HG03521 (cell line): ENCODE results near the gene TBX3.

Experiments
- ATAC-seq: cut with Tn5 transposase; IDR thresholded peaks from one replicate; pipeline ENCODE4 v1.9.1; 2021; ENCODE audit warnings: mild to moderate bottlenecking, moderate library complexity; ENCODE audit not compliant: unreplicated experiment

TBX3 gene

DNA sequence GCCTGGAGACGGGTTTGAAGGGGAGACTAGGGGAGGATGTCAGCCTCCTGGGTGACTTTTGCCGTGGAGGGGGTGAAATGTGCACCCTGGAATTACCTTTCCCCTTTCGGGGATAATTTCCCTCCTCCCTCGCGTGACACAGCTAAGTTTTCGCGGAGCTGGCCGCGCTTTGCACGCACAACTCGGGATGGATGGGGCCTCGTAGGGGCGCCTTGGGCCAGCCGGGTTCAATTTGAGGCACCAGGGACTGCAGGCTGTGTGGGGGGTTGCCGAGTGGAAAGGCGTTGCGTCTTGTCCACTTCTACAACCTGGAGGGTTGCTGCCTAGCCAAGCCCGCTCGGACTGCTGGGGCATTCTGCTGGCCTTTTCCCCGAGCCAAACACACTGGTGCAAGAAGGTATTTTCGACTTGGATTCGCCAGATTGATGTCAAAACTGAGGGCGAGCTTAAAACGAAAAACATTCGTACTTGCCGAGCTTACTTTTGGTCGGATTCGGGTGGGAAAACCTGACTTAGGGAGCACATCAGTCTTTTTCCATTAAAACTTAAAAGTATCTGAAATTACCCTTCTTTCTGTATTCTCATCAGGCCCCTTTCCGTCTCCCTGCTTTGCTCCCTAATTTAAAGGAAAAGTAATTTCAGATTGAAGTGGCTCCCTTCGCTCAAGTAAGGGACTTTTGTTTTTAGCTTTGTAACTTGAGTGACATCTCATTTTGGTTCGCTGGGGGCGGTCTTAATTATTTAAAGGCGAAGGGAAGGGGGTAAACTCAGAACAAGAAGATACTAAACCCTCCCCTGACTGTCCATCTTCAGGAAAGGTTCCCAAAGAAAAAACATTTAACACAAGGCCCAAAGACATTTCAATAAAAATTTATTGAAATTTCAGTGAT is 14.3 kb downstream of the TBX3 start:
- no peak for ATAC-seq

DNA sequence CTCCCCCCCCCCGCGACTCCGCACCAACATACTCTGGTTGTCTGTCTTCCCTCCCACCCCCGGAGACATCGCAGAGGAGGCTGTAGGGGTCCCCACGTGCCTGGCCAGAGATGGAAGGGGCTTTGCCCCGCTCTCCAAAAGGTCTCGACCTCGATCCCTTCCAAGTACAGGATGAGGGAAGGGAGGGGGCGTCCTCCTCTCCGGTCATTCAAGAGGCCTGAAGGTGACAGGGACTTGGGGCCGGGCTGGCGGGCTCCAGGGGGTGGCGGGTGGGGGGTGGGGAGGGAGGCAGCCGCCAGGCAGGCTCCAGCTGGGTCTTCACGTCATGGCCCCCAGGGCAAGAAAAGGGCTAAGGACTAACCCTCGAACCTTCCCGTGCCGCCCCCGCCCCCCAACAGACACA is 15.1 kb downstream of the TBX3 start:
- ATAC-seq = no peak

DNA sequence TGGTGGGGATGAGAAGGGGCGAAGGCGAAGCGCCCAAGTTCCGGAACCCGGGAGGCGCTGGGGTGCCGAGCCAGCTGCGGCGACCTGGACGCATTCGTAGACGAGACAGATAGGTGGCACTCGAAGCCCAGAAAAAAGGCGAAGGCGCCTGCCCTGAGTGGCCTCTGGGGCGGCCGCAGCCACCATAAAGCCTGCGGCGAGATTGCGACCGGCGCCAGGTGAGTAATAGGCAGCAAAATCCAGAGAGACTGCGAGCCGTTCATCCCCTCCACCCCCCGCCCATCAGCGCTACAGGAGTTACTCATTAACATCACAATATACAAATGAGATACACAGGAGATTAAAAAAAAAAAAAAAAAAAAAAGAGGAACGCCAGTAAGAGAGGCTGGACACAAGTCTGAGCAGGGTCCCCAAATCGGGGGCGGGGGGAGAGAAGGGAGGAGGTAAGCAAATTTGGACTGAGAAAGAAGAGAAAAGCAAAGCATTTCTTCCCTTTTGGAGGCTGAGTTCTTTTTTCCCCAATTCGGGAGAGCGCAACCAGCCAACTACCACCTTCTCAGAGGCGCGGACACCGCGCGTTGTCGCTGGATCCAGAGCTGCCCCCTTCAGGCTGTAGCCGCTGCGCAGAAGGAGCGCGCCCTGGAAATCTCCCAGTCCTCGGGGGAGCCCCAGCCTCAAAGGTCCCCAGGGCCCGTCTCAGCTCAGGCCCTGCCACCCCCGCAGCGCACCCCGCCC is 15.7 kb downstream of the TBX3 start:
- ATAC-seq = no peak

DNA sequence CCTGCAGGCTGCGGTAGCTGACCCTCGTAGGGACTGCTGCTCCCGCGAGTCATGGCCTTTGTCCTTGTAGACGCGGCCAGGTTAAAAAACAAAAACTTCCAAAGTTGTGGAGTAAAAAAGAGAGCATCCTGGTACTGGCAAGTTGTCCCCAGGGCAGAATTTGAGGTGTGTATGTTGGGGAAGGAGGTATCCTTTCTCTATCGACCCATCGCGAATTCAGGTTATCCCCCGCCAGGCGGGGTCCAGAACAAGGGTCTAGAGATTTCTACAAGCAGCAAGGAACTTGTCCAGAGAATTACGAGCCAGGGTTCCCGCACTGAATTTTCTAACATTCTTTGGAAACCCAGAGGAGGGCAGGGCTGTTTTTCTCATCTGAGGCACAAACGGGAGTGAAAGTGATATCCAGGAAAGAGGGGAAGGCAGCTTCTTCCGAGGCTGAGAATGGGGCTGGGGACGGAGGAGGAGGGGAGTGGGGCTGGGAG is 16.3 kb downstream of the TBX3 start:
- no peak for ATAC-seq

DNA sequence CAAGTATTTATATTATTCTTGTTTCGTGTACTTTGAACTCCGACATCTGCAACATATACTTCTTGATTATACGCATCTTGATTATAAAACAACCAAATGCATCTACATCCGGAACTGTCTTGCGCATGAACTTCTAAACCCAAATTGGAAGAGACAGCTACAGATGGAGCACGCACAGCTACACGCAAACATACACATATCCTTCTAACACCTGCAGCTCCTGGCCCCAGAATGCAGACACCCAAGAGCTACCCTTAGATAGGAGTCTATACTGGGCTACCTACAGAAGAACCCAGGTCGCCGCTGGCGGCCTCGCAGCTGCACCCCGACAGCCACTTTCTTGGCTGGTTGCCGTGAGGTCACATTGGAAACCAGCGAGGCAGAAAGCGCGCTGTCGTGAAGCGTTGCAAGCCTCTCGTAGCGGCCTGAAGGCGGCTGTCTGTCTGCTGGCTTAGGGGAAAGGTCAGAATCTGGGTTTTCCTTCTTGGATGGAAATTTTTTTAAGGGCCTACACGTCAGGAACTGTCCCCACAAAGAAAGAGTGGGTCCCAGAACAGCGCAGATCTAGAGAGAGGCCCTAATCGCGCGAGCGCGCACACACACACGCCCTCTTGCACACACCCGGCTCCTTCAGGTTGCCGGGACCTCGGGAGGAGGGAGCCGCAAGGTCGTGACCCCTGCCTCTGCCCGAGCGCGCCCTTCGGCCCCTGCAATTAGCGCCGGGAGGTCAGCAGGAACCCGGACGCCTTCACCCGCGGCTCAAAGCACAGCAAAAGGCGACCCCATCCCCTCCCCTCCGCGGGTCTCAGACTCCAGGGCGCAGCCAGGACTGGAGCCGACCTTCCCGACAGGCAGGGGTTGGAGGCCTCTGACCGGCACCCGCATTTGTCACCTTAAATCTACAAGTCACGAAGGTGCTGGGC is 17.0 kb downstream of the TBX3 start:
- ATAC-seq = no peak

DNA sequence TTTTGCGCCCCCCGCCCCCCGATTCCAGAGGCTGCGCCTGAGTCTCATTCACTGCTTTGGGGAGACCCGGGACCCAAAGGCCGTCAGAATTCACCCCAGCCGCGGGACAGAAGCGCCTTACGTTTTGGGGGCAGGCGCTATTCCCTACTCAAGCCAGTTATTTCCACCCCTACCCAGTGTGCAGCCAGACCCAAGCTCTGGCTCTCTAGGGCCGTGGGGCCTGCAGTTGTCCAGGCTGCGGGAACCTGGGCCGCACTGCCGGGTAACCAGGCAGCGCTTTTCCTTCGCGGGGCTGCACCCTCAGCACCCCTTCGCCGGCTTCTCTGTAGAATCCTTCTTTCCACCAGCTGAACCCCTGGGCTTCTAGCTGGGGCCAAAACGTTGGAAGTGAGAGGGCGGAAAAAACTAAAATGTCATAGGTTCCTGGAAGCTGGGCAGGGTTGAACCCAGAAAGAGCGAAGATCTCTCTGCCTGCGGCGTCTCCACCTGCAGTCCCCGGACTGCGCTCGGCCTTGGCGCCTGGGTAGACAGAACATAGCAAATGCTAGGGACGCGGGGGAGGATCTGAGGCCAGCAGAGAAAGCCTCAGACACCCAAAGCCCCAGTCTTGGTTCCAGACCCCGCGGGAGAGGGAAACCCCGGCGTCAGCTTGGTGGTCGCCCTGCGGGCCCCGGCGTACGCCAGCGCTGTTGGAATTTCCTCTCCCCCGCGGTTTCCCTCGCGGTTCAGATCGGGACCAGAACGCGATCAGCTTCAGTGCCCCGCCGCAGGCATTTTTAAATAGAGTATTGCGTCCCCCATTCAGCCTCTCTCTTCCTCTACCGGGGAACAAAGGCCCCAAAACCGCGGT is 18.3 kb downstream of the TBX3 start:
- ATAC-seq = no peak

DNA sequence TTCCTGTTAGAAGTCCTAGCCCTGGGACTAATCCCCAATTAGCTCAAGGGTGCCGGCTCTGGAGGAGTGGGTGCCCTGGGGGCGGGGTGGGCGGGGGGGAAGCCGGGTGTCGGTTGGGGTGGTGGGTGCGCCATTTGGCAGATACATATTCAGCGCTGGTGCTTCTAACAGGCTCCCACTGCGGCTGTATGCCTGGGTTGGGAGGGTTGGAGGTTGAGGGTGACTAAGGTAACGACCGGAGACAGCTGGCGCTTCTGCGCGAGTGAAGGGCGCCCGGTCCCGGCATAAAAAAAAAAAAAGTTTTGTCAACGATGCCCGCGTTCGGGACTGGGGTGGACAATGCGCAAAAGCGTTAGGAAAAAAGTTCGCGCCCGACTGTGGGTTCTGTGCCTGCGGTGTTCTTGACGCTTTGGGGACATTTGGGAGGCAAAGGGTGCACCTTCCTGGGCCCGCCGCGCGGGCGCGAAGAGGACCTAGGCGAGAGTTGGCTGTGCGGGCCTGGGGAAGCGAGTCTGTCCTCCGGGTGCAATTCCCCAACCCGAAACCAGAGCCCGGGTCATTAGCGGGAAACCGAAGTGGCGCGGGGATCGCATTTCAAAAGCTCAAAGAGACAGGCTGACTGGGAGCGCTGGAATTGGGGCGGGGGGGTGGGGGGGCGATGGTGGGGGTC is 19.2 kb downstream of the TBX3 start:
- no peak for ATAC-seq

DNA sequence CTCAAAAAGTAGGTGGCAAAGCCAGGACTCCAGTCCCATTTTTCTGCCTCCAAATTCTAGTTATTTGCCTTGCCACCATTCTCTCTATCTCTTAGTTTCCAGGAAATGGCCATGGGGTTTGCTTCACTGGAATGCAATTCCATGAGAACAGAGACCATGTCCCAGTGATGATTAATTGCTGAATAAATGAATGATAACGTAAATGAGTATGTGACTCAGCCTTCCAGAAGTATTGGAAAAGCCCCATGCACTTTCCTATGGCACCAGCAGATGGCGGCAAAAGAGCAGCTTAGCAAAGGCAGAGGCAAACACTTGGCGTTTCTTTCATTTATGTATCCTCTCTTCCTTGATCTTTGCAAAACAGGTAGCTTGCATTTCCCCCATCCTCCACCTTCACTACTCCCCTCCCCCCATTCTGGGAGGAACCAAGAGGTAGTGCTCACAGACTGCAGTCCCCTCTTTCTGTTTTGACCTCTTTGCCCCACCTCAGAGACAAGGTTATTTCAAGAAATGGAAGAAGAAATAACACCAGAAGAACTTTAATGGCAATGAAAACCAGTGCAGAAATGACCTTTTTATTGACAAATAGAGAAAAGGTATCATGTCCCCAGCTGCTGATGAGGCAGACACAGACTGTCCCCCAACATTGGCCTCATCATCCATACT is 21.3 kb downstream of the TBX3 start:
- ATAC-seq = no peak

DNA sequence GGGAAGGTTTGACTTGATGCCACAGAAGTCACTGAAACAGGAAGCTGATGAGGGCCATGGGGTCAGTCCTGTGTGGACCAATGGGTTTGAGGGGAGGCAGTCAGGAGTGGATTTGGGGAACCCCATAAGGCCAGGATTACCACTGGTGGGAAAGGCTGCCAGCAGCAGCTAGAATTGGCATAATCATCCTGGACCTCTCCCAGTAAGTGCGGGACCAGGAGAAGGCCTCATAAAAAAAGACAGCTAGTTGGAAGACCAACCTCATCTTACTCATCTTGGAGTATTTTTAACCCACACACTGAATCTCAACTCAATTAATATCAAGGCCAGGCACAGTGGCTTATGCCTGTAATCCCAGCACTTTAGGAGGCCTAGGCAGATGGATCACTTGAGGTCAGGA is 22.7 kb downstream of the TBX3 start:
- no peak for ATAC-seq

DNA sequence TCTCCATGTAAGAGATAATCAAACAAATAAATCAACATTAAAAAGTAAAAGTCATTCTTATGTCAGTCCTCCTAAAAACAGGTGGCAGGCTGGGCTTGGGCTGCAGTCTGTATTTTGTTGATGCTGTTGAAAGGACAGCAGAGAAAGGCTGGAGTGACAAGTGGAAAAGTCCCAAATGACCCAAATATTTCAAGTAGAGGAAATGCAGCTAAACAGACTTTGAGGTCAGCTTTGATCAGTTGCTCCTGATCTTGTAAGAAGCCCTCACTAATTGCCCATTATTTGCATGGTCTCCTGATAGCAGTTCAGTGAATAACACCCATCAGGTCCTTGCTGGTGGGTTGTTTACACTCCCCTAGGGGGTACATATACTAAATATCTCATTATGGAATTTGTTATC is 24.9 kb downstream of the TBX3 start:
- ATAC-seq = no peak

DNA sequence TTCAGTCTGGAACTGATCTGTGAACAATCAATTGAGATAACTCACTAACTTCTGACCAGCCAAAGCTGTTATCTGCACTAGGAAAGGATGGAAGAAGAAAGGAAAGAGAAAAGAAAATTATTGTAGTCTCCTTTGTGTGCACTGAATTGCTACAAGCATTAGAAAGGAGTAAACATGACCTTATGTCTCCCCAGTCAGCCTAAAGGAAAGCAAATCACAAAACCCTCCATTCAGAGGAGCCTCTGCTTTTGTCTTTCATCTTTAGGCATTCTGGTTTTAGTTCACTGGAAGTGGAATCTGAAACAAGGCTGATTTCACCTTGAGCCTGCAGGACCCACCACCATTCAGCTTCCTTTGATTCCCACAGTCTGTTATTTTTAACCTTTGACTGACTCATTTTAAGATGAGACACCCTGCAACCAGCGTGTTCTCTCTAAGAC is 26.0 kb downstream of the TBX3 start:
- ATAC-seq = no peak

DNA sequence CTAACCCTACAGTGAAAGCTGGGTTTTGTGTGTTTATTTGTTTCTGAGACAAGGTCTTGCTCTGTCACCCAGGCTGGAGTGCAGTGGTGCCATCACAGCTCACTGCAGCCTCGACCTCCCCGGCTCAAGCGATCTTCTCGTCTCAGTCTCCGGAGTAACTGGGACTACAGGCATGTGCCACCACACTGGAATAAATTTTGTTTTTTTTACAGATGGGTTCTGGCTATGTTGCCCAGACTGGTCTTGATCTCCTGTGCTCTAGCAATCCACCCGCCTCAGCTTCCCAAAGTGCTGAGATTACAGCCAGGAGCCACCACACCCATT is 26.4 kb downstream of the TBX3 start:
- no peak for ATAC-seq

DNA sequence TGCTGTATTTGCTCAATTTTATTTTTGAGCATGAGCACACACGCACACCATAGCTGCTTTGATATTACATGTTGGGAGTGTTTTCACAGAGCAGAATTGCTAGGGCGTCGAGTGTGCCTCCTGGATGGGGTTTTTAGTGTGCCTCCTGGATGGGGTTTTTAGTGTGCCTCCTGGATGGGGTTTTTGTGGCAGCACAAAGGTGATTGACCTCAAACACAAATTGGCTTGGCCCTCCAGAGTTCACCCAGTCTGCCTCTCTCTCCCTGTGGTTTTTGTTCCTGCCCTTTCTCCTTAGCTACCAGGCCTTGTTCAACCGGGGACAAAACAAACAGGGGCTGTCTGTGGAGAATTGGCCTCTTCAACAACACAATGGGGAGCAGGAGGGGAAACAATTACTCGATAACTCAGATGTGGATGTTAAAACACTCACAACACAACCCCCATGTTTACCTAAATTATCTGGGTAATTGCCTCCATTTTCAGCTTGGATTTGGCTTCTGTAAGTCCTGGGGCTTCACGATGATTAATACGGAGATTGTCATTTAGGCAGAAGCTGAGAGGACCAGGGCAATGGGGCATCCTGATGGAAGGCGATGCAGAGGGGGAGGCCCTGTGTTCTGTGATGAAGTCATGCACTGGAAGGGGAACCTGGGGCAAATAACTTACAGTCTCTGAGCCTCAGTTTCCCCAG is 26.9 kb downstream of the TBX3 start:
- no peak for ATAC-seq

DNA sequence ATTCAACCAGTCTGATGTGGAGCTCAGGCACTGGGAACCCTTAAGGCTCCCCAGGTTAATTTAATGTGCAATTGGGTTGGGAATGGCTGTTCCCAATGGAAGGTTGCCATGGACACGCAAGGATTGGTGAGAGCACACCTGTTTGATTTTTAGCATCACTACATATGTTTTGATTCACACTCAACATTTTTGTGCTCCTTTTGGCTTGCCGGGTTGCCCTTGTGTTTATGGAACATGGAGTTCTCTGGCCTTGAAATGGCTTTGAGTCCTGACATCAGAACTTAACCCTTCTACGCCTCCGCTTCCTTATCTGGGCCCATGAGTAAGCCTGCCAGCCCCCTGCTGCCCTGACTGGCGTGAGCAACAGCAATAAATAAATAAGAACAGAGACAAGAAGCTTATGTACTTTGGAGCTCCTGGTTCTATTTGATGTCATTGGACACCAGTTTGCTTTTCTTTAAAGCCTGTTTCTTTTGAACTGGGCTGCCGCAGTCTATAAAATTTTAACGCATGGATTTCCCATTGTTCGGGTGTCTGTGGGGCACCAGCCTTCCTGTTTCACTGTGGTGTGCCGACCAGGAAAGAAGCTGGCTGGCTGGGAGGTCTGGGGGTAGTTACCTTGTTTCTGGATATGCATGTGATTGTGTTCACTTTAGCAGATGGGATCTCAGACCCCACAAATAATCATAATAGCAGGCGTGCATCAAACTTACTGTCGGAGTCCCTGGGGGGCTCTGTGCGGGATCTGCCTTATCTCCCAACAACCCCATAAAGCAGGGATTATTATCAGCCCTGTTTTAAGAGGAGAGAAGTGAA is 27.8 kb downstream of the TBX3 start:
- no peak for ATAC-seq

DNA sequence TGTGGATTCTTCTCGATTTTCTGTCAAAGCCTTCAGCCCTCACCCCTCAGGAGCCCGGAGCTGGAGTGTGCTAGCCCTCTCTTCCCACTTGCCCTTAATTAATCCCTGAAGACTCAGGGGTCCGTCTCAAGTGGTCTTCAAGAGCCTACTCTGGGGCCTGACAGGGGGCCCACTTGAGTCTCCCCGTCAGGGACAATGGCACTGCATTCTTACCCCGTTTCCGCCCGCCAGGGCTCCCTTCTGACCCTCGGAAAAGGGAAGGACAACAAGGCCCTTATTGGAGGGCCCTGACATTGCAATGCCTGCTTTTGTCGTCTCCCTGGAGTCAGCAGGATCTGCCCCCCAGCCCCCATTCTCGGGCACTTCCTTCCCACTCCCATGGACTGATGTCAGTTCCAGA is 34.4 kb downstream of the TBX3 start:
- no peak for ATAC-seq

DNA sequence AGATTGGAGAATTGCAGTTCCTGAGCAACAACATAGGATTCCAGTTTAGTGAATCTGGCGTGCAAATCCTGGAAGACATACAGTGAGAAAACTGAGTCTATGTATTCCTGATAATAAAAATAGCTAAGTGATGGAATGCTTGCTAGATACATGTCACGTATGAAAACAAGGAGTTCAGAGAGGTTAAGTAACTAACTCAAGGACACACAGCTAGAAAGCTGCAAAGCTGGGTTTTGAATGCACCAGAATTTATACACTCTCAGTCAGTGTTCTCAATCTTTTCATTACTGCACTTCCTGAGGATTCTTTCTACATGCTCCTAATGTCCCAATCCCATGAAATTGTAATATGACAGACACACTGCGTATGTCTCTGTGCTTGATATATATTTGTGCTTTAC is 35.3 kb downstream of the TBX3 start:
- no peak for ATAC-seq

DNA sequence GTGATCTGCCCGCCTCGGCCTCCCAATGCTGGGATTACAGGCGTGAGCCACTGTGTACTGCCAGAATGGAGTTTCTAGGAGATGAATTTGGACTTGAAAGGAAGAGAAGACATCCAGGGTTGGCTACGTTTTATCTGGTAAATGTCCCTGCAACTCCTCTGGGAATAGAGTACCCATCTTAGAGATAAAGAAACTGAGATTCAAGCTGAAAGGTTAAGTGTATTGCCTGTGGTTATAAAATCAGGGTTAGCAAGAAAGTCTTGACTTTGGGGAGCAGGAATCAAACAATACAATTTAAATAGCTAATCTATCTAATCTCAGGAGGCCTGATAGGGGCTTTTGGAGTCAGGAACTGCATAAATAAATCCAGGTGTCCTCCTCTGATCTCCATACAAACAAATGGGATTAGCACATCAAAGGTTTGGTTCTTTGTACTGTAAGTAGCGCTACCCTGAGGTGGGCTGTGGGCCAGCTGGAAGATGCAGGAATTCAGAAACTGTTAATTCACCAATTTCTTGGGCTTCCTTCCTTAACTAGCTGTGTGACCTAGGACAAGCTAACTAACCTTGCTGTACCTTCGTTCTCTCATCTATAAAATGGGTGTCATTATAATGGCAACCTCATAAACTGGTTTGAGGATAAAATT is 45.1 kb downstream of the TBX3 start:
- no peak for ATAC-seq
